Endothelial cell of hepatic sinusoid (primary cell): ENCODE data around the gene CFAP43.
"Not testable (repeated sequence)": the region's sequence is repeated elsewhere in the genome, so short reads cannot be mapped to it uniquely, and the experiment has no call there.

ENCODE experiments used
- in situ Hi-C: cut with HindIII; loops from 2 replicates; pipeline ENCODE4 v1.10.0; 2017; ENCODE audit warnings: low sequenced_read_pairs

CFAP43 gene

GRCh38 chr10:104256335-104256961, 24.3 kb upstream of the CFAP43 start:
- in situ Hi-C loops: loop anchor here (5.0 kb wide), 1 partner anchor 46 kb away; no protein-coding TSS in a partner anchor

- in situ Hi-C loops: loop anchor here (5.0 kb wide), 1 partner anchor 47 kb away; no protein-coding TSS in a partner anchor
Observed at GRCh38 chr10:104255311-104255981, 23.3 kb upstream of the CFAP43 start.

- in situ Hi-C loops: loop anchor here (5.0 kb wide), 1 partner anchor 48 kb away; no protein-coding TSS in a partner anchor
Observed at GRCh38 chr10:104254493-104255310, 22.5 kb upstream of the CFAP43 start, which contains the start of gene GSTO1. Gene GSTO1 (plus strand): TSS chr10:104254892. CDS start chr10:104254929, 37 bp downstream.

- in situ Hi-C loops: no loop called here
Observed at GRCh38 chr10:104253606-104254410, 21.6 kb upstream of the CFAP43 start.

- in situ Hi-C loops: no loop called here
Observed at GRCh38 chr10:104253106-104253505, 20.9 kb upstream of the CFAP43 start.

- in situ Hi-C loops: no loop called here
Observed at GRCh38 chr10:104252368-104252767, 20.2 kb upstream of the CFAP43 start.

- in situ Hi-C loops: no loop called here
Observed at GRCh38 chr10:104251443-104251842, 19.3 kb upstream of the CFAP43 start.

- in situ Hi-C loops: no loop called here
Observed at GRCh38 chr10:104250371-104250770, 18.2 kb upstream of the CFAP43 start.

- in situ Hi-C loops: not testable (repeated sequence)
Observed at GRCh38 chr10:104248931-104249330, 16.8 kb upstream of the CFAP43 start.

GRCh38 chr10:104247513-104248146, 15.5 kb upstream of the CFAP43 start:
- in situ Hi-C loops: no loop called here

- in situ Hi-C loops: no loop called here
Observed at GRCh38 chr10:104246976-104247375, 14.8 kb upstream of the CFAP43 start.

GRCh38 chr10:104245066-104245632, 13.0 kb upstream of the CFAP43 start:
- in situ Hi-C loops: no loop called here

GRCh38 chr10:104243512-104243911, 11.3 kb upstream of the CFAP43 start:
- in situ Hi-C loops: no loop called here

- in situ Hi-C loops: not testable (repeated sequence)
Observed at GRCh38 chr10:104243009-104243408, 10.8 kb upstream of the CFAP43 start.

GRCh38 chr10:104242545-104242944, 10.4 kb upstream of the CFAP43 start:
- in situ Hi-C loops: no loop called here

- in situ Hi-C loops: no loop called here
Observed at GRCh38 chr10:104240078-104240477, 7.9 kb upstream of the CFAP43 start.

GRCh38 chr10:104235801-104236200, 3.6 kb upstream of the CFAP43 start:
- in situ Hi-C loops: no loop called here

- in situ Hi-C loops: no loop called here
Observed at GRCh38 chr10:104234934-104235333, 2.8 kb upstream of the CFAP43 start.

GRCh38 chr10:104233817-104234216, 1.7 kb upstream of the CFAP43 start:
- in situ Hi-C loops: no loop called here

- in situ Hi-C loops: no loop called here
Observed at GRCh38 chr10:104232613-104233102, 494 bp upstream of the CFAP43 start.
